GM12874 (cell line): ENCODE results near the gene RHBDF1.

Experiments
- CTCF ChIP-seq: IDR thresholded peaks from 2 replicates; pipeline ENCODE4 v1.5.1; 2011; ENCODE audit warnings: low read depth, mild to moderate bottlenecking, control low read depth, low read length, moderate library complexity; ENCODE audit not compliant: insufficient read depth

Gene RHBDF1

DNA sequence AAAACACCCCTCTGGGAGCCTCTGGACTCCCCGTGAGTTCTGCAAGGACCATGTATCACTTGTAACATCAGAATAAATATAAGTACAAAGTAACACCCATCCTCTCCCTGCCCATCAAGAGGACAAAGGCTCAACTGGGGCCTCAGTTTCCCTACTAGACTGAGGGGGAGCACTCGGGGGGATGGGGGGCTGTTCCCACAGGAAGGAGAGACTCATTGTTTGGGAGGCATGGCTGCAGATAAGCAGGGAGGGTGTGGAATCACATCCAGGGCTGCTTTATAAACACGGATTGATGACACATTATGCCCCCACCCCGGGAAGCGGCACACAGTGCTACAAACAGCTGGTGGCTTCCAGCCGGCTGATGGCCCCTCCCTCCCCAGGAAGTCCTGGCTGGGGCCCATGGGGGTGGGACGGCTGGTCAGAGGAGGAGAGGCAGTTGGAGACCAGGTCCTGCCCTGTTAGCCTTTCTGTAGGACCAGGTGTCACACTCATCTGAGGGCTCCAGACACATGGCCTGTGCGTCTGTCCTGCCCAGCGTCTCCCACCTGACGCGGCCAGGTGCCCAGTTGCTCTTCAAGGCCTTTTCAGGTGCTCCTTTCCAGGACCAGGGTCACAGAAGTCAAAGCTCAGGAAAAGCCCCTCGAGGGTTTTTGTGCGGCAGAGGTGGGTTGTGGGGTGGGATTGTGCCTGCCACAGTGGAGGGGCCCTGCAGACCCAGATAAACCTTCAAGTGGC, 4.3 kb upstream of the RHBDF1 start:
- no peak for TF ChIP-seq CTCF

GRCh38 chr16:75580-76501, 3.4 kb upstream of the RHBDF1 start:
- TF ChIP-seq CTCF = no peak

DNA sequence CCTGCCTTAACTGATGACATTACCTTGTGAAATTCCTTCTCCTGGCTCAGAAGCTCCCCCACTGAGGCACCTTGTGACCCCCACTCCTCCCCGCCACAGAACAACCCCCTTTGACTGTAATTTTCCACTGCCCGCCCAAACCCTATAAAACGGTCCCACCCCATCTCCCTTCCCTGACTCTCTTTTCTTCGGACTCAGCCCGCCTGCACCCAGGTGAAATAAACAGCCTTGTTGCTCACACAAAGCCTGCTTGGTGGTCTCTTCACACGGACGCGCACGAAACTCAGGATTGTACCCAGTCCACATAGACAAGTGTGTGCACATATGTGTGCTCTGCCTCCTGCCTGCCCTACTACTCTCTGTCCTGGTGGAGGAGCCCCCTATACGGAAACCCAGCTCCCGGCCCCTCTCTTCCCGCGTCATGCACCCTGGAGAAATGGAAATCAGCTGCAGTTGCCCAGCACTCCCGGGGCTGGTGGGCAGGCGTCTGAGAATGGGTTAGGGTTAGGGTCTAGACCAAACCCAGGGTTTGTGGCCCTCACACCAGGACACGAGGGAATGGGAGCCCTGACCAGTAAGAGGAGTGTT, 2.4 kb upstream of the RHBDF1 start:
- no peak for TF ChIP-seq CTCF

- TF ChIP-seq CTCF = no peak
Measured at GRCh38 chr16:74051-74746, 1.8 kb upstream of the RHBDF1 start.

- no peak for TF ChIP-seq CTCF
Measured at GRCh38 chr16:71540-72401, 660 bp downstream of the RHBDF1 start.

DNA sequence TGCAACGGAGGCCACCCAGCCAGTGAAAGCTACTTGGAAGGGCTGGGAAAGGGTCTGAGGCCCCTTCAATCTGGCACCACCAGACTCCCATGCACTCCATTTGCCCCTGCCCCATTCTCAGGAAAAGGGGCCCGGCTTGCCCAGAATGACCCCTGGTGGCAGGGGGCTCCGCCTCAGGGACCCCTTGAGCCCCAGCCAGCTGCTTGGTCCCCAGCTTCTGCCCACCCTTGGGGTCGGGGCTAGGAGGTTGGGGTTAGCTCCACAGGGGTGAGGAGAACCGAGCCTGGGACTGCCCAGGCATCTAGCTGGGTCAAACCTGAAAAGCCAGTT, 1.3 kb downstream of the RHBDF1 start:
- TF ChIP-seq CTCF = no peak
